GM19240 (cell line): Measurements from ENCODE around the gene ARL8A.
A peak's percentile ranks its signal among the peaks of the same experiment; 100 is the strongest.
"Not testable (repeated sequence)": the region's sequence is repeated elsewhere in the genome, so short reads cannot be mapped to it uniquely, and the experiment has no call there.

Experiments used
- DNase-seq: peaks from one replicate; pipeline ENCODE4 v3.0.0; 2011; ENCODE audit warnings: low spot score; ENCODE audit not compliant: insufficient read length

Gene ARL8A

DNA sequence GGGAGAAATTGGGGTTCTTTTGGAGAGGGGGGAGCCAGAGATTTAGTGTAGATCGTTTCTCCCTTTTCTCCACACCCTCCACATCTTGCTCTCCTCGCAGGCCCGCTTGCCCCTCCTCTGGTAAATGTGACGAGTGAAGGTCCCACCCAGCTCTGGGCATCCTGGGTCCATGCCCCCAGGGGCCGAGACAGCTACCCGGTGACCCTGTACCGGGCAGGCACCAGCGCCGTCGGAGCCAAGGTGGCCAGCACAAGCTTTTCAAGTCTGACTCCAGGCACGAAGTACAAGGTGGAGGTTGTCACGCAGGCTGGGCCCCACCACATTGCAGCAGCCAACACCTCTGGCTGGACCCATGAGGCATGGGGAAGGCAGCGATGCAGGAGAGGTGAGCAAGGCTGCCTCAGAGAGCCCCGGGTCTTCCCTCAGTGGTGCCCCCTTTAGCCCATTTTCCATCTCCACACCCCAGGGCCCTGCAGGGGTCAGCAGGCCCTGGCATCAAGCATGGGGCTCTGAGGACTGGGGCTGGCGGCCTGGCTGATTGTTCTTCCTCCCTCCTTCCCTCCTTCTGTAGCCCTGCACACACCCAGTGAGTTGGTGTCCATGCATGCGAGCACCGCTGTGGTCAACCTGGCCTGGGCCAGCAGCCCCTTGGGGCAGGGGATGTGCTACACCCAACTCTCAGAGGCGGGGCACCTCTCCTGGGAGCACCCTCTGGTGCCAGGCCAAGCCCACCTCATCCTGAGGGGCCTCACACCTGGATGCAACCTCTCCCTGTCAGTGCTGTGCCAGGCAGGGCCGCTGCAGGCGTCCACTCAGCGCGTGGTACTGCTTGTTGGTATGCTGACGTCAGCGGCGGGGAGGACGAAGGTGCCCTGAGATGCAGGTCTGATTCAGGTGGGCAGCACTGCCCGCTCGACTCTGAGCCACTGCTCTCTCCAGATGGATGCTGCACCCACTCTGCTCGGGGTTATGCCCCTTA, 32.7 kb upstream of the ARL8A start:
- no peak for DNase-seq

DNA sequence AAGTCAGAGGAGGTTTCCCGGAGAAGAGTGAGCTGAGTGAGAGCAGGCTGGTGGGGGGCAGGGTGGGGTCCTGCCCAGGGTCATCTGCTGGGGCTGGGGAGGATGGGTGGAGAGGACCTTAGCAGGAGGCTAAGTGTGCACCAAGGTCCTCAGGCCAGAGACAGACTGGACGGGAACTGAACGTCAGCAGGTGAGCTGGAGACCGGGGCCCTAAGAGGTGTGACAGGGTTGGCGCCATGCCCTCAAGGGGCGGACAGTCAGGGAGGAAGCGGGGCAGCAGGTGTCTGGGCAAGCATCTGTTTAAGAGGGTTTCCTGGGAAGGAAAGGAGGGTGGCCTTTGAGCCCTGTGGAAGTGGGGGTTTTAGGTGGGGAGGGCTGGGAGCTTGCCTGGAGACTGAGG, 29.5 kb upstream of the ARL8A start:
- no peak for DNase-seq

DNA sequence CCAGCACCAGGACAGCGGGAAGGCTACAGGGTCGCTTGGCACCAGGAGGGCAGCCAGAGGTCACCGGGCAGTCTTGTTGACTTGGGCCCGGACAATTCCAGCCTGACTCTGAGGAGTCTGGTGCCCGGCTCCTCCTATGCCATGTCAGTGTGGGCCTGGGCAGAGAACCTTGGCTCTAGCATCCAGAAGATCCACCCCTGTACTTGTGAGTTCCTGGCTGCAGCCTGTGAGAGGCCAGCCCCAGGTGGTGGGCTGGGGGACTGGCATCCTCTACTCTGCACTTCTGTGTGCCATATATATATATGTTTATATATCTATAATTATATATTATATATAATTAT, 27.4 kb upstream of the ARL8A start:
- DNase-seq, result no peak

DNA sequence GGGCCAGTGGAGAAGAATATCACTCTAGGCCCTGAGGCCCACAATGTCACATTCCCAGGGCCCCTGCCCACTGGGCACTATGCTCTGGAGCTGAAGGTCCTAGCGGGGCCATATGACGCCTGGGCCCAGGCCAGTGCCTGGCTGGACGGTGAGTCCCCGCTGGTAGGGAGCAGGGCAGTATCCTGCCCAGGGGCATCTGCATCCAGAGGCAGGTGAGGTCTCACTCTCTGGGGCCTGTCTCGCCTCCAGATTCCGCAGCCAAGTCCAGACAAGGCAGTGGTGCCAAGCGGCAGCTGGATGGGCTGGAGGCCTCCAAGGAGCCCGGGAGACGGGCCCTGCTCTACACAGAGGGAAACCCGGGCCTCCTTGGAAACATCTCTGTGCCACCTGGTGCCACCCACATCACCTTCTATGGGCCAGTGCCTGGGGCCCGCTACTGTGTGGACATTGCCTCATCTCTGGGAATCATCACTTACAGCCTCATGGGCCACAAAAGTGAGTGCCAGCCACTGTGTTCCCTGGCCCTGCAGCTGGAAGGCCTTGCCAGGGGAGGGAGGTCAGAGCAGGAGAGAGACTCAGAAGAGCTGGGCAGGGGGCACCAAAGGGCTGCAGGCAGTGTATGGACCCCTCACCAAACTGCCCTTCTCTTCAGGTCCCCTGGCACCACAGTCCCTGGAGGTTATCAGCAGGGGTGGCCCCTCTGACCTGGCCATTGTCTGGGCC, 26.9 kb upstream of the ARL8A start:
- no peak for DNase-seq

DNA sequence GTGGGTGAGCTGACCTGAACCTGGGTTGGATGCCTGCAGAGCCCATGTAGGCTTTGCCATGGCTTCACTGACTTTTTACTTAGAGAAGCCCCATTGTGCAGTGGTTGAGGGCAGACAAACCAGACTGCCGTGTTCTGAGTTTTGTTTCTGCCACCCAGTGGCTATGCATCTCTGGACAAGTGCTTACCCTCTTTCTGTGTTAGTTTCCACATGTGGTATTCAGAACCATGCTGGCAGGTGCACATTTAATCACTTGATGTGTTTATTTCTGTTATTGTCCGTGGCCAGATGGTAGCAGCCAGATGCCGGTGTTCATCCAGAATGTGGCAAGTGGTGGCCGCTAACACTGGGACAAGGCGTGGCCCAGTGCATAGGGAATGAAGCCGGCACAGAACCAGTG, 26.2 kb upstream of the ARL8A start:
- DNase-seq, result no peak

DNA sequence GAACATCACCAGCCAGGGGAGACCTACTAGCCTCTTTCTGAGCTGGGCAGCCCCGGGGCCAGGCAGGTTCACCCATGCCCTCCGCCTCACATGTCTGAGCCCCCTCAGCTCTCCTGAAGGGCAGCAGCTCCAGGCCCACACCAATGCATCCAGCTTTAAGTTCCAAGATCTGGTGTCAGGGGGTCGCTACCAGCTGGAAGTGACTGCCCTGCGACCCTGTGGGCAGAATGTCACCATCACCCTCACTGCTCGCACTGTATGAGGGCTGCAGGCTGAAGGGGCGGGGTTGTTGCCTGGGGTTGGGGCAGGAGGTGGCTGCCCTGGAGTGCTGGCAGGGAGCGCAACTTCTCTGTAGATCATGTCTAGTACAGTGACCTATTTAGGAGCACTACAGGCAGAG, 24.3 kb upstream of the ARL8A start:
- DNase-seq, result no peak

DNA sequence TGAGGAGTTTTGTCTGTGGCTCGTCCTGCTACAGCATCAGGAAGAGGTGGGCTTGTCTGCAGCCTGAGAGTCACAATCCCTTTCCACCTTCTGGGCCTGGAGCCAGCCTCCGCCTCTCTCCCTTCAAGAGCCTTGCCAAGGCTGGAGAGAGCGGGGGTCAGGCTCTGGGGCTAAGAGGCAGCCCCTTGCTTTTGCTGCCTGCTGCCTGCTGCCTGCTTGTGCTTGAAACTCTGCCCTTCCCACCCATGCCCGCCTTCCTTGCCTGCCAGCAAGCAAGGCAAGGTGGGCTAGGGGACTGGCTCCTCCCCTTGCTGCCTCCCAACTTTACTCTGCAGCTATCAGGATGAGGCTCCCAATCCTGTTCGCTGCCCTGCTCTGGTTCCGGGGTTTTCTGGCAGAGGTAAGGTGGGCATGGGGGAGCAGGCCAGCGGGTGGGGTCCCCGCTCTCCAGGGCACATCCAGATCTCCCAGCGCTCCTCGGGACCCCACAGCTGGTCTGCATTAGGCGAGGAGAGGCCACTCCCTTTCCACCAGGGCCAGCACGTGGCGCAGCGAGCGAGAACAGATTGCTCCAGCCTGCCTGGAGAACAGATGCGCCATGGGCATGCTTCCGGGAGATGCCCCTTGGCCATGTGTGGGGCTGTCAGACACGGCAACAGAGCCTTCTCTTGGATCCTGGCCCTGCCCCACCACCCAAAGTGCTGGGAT, 23.3 kb upstream of the ARL8A start:
- DNase-seq, result no peak

DNA sequence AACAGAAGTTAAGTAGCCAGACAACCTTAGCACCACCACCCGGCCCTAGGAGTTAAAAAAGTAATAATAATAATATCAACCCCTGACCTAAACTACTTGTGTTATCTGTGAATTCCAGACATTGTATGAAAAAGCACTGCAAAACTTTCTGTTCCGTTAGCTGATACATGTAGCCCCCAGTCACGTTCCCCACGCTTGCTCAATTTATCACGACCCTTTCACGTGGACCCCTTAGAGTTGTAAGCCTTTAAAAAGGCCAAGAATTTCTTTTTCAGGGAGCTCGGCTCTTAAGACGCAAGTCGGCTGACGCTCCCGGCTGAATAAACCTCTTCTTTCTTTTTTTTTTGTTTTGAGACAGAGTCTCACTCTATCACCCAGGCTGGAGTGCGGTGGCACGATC, 22.5 kb upstream of the ARL8A start:
- not testable (repeated sequence) for DNase-seq

DNA sequence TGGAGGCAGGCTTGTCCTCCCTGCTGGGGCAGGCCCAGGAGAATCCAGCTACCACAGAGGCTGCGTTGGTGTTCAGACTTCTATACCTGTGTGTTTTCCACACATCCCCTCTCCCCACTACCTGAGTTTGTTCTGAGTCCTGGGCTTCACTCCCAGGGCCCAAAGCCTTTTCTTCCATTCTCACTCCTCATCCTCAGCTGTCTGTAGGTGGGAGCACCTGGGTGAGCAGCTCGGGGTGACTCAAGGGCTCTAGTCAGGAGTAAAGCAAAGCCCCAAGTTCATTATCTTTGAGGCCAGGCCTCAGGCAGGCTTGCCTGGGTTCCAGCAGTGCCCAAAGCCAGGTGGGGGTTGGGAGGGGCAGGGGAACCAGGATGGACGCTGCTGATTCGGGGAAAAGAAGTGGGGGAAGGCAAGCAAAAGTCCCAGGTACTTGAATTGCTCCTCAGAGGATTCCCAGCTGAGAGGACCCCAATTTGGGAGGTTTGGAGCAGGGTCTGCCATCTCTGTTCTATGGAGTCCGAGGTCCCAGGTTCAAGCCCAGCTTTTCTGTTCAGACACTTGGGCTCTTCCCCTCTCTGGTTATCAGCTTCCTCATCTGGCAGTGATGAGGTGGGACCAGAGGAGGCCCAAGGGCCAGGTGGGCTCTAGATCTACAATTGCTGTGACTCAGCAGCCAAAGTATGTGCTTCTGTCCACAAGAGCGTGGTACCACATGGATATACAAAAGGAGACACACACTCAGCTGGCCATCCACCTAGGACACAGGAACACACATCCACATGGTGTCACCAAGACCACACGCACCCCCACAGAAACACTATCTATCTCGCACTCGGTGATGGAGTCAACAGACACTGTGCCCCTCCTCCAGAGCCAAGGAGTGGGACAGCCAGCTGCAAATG, 21.7 kb upstream of the ARL8A start:
- DNase-seq, result no peak

DNA sequence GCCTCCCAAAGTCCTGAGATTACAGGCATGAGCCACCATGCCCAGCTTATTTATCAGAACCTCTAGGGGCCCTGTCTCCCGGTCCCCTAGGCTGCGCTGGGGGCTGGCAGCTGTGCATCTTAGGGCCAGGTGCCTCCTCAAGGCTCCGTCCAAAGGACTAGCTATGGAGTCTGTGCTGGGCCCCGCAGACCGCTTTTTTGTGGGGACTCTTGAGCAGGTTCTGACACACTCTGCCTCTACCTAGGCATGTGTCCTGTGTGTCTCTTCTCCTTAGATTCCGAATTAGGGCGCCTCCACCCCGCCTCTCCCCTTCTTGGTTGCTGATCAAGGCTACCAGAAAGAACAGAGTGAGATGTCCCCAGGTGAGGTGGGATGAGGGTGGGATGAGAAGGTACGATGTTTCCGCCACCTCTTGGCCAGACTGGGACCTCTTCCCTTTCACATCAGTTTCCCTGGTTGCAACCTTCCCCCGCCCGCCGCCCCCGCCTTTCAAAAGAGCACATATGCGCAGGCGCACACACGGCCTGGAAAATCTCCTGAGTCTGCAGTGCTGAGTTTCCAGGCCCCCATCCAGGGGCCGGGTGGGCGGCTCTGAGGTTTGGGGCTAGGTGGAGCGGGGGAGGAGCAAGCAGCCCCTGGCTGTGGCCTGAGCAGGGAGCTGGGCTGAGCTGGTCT, 20.9 kb upstream of the ARL8A start:
- DNase-seq, result no peak

DNA sequence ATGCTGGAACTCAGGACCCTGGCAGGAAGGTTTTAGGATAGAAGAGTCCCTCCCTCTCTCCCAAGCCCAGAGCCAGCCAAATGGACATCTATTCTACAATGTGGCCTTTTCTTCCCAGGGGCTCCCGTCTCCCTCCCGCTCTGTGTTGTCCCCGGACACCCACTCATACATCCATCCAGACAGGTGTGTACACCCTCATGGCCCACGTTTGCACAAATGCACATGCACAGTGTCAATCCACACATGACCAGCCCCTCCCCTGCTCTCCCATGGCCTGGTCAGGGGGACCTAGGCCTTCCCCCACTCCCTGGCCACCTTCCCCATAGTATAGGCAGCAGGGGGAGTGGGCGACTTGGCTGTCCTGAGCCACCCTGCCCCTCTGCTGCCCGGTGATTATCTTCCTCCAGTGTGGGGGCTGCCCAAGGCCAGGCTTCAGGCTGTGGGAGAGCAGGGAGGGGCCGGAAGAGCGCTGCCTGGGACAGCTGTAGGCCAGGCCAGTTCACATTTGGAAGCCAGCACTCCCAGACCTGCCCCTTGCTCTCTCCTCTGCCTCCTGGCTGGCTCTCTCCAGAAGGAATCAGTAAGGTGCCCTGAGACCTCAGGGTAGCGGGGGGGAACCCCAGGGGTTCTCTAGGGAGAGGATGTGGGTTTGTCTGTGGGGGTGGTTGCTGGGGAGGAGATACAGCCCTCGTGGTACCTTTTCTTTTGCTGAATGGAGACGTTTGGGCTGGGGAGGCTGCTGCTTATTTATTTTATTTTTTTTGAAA, 19.9 kb upstream of the ARL8A start:
- DNase-seq, result no peak

DNA sequence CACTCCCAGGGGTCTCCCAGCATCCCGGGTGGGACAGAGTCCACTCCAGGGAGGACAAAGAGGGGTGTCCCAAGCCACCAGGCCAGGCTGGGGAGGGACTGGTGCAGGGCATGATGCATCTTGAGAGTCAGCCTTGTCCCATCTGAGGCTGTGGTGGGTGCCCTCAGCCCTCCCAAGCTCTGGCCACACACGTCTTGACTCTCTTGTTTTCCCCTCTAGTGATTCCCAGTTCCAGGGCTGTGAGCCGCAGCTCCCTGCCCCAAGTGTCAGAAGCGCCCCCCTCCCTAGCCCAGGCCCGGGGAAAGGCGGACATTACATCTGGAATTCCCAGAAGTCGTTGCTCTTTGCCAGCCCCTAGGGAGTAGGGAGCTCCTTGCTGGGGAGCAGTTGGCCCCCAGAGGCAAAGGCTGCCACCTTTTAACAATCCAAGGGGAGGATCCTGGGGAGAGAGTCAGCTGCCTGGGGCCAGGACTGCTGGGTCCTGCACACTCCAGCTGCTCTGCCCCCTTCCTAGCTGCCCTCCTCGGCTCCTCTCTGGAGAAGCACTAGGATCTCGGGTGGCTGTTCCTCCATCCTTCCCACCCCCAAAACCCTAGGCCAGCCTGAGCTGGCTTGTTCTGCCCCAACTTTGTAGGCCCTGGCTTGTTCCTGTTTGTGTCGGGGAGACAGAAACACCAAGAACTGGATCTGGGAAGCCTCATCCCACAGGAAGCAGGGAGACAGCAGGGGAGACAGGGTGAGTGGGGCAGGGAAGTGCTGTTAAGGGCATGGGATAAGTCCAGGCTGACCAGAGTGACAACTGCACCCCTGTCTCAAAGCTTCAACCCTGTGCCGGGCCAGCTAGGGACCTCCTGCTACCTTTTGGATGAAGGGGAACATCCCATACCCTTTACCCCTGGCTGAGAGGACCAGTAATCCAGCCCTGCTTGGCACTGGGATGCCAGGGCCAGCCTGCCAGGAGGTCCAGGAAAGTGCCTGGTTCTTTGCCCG, 19.0 kb upstream of the ARL8A start:
- no peak for DNase-seq

DNA sequence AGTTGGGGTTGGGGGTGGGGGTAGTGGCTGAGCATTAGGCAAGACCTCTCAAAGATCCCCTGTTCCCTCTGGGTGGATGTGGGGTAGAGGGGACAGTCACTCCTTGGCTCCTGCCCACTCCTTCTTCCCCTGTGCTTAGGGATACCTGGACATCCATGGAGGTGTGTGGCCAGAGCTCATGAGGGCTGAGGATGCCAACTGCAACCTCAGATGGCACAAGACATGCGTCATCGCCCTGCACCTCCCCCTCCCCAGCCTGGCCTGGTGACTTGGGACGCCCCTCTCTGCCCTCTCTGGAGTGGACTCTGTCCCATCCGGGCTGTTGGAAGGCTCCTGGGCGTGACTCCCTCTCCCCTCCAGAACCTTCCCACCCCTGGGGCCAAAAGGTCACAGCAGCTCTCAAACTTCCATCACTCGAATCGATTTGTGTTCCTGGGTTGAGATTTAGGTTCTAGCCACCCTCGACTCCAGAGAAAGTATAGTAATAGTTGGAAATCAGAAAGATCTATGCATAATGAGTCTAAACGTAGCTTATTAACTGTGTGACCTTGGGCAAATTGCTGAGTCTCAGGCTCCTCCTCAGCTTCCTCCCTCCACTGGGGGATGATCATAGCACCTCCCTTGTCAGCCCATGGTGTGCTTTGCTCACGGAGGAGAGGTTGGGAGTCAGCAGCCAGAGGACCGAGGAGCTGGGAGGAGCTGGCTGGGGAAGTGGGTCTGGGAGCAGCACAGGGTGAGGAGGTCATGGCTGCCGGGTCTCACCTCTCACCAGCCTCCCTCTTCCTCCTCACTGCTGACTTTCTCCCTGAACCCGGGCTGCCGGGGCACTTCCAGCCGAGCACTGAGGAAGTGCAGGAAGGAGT, 18.1 kb upstream of the ARL8A start:
- DNase-seq, result no peak

DNA sequence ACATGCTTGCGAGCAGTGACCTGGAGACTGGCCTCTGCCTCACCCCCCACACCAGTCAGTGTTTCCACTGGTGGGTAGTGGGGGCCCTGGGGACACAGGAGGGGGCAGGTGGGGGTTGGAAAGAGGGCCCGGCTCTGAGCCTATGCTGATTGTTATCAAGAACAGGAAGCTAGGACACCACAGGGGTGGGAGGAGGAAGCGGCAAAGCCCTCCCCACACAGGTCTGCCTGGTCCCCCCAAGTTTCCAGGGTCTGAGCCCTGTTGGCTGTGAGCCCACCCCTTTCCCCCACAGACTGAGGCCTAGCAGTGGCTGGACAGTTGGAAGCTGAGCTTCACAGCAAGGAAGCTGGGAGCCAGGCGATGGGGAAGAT, 17.5 kb upstream of the ARL8A start:
- no peak for DNase-seq

DNA sequence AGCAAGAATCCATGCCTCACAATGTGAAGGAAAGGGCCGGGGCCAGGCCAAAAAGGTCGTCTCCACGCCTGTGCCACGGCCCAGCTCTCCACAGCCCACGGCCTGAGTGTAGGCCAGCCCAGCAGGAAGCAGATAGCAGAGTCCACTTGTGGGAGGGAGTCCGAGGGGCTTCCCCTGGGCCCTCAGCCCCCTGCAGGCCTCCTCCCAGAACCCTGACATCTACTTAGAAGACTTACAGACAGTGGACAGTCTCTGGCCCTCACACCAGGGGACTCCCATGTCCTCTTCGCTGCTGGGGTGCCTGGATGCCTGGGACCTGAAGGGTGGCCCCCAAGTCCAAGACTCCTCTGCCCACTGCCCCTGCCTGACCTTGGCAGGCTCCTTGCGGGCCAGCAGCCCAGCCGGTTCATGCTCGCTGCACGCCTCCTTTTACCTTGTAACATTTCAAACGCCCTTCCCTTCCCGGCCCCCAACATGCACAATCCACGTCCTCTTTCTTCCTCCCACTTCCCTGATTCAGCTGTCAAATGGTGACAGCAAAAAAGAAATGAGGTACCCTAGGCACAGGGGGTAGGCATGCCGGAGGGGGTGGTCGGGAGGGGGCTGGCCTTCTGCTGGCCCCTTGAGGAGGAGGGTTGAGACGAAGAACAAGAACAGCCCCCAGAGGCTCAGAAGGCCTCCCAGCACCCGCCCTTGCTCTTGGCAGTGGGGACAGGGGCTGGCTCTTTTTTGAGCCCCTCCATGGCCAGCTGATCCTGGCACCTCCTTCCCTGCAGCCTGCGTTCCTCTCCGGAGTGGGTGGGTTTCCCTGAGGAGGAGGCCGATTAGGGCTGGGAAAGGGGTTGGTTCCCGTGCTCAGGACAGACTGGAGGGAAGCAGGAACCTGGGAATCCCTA, 16.9 kb upstream of the ARL8A start:
- no peak for DNase-seq

DNA sequence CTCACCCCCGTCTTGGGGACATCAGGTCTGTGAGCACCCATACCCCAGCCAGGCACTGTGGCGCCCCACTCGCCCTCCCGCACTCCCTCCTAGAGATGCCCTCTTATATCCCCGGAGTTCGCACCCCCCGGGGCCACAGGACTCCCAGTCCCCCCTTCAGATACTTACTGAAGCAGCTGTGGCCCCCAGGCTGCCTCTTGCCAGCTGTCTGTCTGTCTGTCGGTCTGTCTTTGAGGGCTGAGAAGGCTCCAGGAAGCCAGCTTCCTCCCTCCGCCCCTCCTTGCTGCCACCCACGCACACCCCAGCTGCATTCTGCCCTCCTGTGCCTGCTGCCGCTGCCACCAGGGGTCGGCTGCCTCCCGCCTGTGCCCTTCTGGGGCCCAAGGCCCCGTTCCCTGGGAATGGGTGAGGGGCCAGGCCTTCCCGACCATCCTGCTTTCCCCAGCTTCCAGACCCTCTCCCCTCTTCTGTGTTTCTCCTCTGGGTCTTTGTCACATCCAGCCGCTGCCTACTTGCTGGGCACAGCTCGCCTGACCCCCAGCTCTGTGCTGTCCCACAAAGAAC, 15.9 kb upstream of the ARL8A start, which contains the start of gene PTPN7:
TSS of gene PTPN7 (minus strand) at position 226 of the 564 bp plus-strand sequence. CDS start 1,200 bp downstream, outside the sequence.
- DNase-seq, result peak; percentile 80
